Osteoblast (primary cell): ENCODE data around the gene RAB7A. TPM values are rescaled to one million over a fixed set of nuclear protein-coding genes. Genes with fewer than 3 reads are reported as not detected.

Source experiments
- DNase-seq: peaks from one replicate; pipeline ENCODE4 v3.0.0; 2011; ENCODE audit warnings: low spot score, mixed read lengths; ENCODE audit not compliant: insufficient read length; ENCODE audit errors: missing footprints
- H2AFZ ChIP-seq: 2 replicates; pipeline ENCODE4 v1.6.0; 2011; ENCODE audit warnings: mild to moderate bottlenecking, low read length
- H3K27ac ChIP-seq: 2 replicates; pipeline ENCODE4 v1.5.1; 2011; ENCODE audit warnings: mild to moderate bottlenecking, low read depth, low read length, moderate library complexity
- H3K27me3 ChIP-seq: 2 replicates; pipeline ENCODE4 v1.6.0; 2012; ENCODE audit warnings: mild to moderate bottlenecking, control low read depth, inconsistent platforms, low read length, moderate library complexity; ENCODE audit not compliant: insufficient read depth
- H3K36me3 ChIP-seq: 2 replicates; pipeline ENCODE4 v1.5.1; 2011; ENCODE audit warnings: mild to moderate bottlenecking, low read length, control low read depth, moderate library complexity; ENCODE audit not compliant: insufficient read depth
- H3K4me1 ChIP-seq: 2 replicates; pipeline ENCODE4 v1.5.1; 2011; ENCODE audit warnings: mild to moderate bottlenecking, low read length, control low read depth, moderate library complexity; ENCODE audit not compliant: insufficient read depth
- H3K4me2 ChIP-seq: 2 replicates; pipeline ENCODE4 v1.6.0; 2011; ENCODE audit warnings: mild to moderate bottlenecking, low read length; ENCODE audit not compliant: insufficient read depth
- H3K4me3 ChIP-seq: fragments of 200-600 bp; sonication (generic); 3 replicates; pipeline ENCODE4 v1.5.1; 2012; ENCODE audit warnings: mild to moderate bottlenecking, low read length, inconsistent platforms; ENCODE audit not compliant: insufficient read depth
- H3K79me2 ChIP-seq: 2 replicates; pipeline ENCODE4 v1.6.0; 2012; ENCODE audit warnings: mild to moderate bottlenecking, low read length, control low read depth, inconsistent platforms; ENCODE audit not compliant: insufficient read depth
- H3K9me3 ChIP-seq: 2 replicates; pipeline ENCODE4 v1.5.1; 2011; ENCODE audit warnings: low read depth, low read length, control low read depth
- H4K20me1 ChIP-seq: 2 replicates; pipeline ENCODE4 v1.6.0; 2012; ENCODE audit warnings: mild to moderate bottlenecking, low read length, control low read depth; ENCODE audit not compliant: insufficient read depth
- CTCF ChIP-seq: IDR thresholded peaks from 2 replicates; pipeline ENCODE4 v1.5.1; 2011; ENCODE audit warnings: mild to moderate bottlenecking, low read depth, low read length, moderate library complexity; ENCODE audit errors: extremely low read depth
- total RNA-seq: library from RNA; depleted of rRNA; stranded (reverse); fragments of >200 nt; gene quantifications from 2 replicates; pipeline ENCODE4 v1.2.3, GENCODE V29; 2012

The RAB7A gene
- total RNA-seq, 1 donor, result 86.1 TPM

DNA sequence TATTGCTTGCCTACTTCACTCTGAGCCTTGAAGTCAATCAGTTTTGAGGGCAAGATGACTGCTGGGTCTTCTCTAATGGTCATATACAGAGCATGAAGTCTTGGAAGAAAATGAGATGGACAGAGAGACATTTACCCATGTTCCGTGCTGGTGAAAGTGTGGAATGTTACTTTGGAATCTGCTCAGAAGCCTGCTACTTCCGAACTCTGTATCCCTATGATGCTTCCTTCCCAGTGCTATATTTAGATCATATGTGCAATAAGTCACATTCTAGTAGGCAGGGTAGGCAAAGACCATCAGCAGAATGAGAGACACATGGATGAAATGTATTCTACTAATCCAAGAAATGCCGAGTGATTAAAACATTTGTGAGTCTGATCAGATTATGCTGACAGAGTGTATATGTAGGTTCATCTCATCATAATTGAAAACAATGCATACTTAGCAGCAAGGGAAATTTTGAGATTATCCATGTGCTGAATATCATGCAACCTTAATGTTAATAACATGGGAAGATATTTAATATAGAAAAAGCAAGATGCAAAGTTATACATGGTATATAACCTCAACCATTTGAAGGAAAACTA lies 60.5 kb downstream of the RAB7A start:
- DNase-seq, result no peak
- TF ChIP-seq CTCF, result no peak
- H3K4me1 ChIP-seq, result peaks cover 29% of the 10 kb centered on the region
- no peak overlapping the region for H3K4me3 ChIP-seq
- no peaks in the 10 kb centered on the region for H3K36me3 ChIP-seq
- peaks cover 100% of the 10 kb centered on the region for H3K79me2 ChIP-seq
- no peaks in the 10 kb centered on the region for H3K9me3 ChIP-seq
- H2AFZ ChIP-seq, result no peak overlapping the region
- H3K4me2 ChIP-seq, result peak overlapping the region; percentile 44
- H3K27me3 ChIP-seq, result no peaks in the 10 kb centered on the region
- no peak overlapping the region for H3K27ac ChIP-seq
- H4K20me1 ChIP-seq, result peaks cover 81% of the 10 kb centered on the region

- H3K4me1 ChIP-seq, result peaks cover 29% of the 10 kb centered on the region
- TF ChIP-seq CTCF, result peak; percentile 23
- H3K27ac ChIP-seq, result peak overlapping the region; percentile 2
- no peak for DNase-seq
- H3K4me3 ChIP-seq, result no peak overlapping the region
- H3K27me3 ChIP-seq, result no peaks in the 10 kb centered on the region
- no peaks in the 10 kb centered on the region for H3K36me3 ChIP-seq
- H3K4me2 ChIP-seq, result no peak overlapping the region
- H2AFZ ChIP-seq, result no peak overlapping the region
- H4K20me1 ChIP-seq, result peaks cover 79% of the 10 kb centered on the region
- peaks cover 100% of the 10 kb centered on the region for H3K79me2 ChIP-seq
- H3K9me3 ChIP-seq, result no peaks in the 10 kb centered on the region
Measured at GRCh38 chr3:128787256-128788253, 61.6 kb downstream of the RAB7A start.

- TF ChIP-seq CTCF, result no peak
- no peaks in the 10 kb centered on the region for H3K9me3 ChIP-seq
- H3K4me2 ChIP-seq, result no peak overlapping the region
- no peaks in the 10 kb centered on the region for H3K36me3 ChIP-seq
- peaks cover 31% of the 10 kb centered on the region for H3K4me1 ChIP-seq
- DNase-seq, result no peak
- no peaks in the 10 kb centered on the region for H3K27me3 ChIP-seq
- H3K27ac ChIP-seq, result no peak overlapping the region
- H2AFZ ChIP-seq, result no peak overlapping the region
- H4K20me1 ChIP-seq, result peaks cover 76% of the 10 kb centered on the region
- no peak overlapping the region for H3K4me3 ChIP-seq
- peaks cover 95% of the 10 kb centered on the region for H3K79me2 ChIP-seq
Measured at GRCh38 chr3:128788268-128788869, 62.4 kb downstream of the RAB7A start.
